SK-N-SH (cell line): ENCODE measurements around the gene ZNF487.

Experiments
- CTCF ChIP-seq: fragments of 200-600 bp; sonication (generic); IDR thresholded peaks from 2 replicates; pipeline ENCODE4 v1.6.1; 2017; ENCODE audit warnings: antibody characterized with exemption, mild to moderate bottlenecking, moderate library complexity
- EP300 ChIP-seq, 2 experiments: IDR thresholded peaks; 2 replicates each; pipeline versions ENCODE4 v1.4.0 to v1.6.1; 2012; ENCODE audit warnings: borderline replicate concordance in 1 of 2, low read depth in 1 of 2, low read length in 1 of 2
- NFIC ChIP-seq: IDR thresholded peaks from 2 replicates; pipeline ENCODE4 v1.4.0; 2012; ENCODE audit warnings: borderline replicate concordance
- NRF1 ChIP-seq: IDR thresholded peaks from 2 replicates; pipeline ENCODE4 v1.6.1; 2012; ENCODE audit warnings: low read depth, mild to moderate bottlenecking, low read length
- RAD21 ChIP-seq: IDR thresholded peaks from 2 replicates; pipeline ENCODE4 v1.6.1; 2012; ENCODE audit warnings: mild to moderate bottlenecking, low read length
- SIN3A ChIP-seq: IDR thresholded peaks from 2 replicates; pipeline ENCODE4 v1.6.1; 2012; ENCODE audit warnings: low read depth, mild to moderate bottlenecking, low read length, moderate library complexity, borderline replicate concordance
- YY1 ChIP-seq: IDR thresholded peaks from 2 replicates; pipeline ENCODE4 v1.4.0; 2012; ENCODE audit warnings: low read depth, mild to moderate bottlenecking
- TF ChIP-seq, protein P1 (sequence below): fragments of 150-350 bp; IDR thresholded peaks from 2 replicates; pipeline ENCODE4 v1.6.1; 2017; ENCODE audit warnings: antibody characterized with exemption, low read length, low read depth, borderline replicate concordance

DNA sequence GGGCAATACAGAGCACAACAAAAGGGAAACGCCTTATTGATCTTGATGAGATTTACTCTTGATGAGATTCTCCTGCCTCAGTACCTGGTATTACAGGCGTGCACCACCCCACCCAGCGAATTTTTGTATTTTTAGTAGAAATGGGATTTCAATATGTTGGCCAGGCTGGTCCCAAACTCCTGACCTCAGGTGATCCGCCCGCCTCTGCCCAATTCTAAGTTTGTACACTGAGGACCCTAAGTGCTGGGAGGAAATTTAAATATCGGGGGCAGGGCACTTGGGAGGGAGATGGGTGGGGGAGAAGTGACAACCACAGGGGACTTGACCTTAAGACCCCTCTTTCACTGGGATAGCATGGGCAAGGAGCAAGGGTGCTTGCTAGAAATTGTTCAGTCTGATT lies 42.0 kb upstream of the ZNF487 start:
- TF ChIP-seq CTCF (no peak), RAD21 (no peak), NRF1 (no peak), EP300 (IDR thresholded peaks at IDR 0.05; ENCODE audit: borderline replicate concordance in 1 of 2, low read depth in 1 of 2, low read length in 1 of 2) (no peak), YY1 (no peak), SIN3A (no peak), NFIC (no peak)
- TF ChIP-seq, protein P1, sequence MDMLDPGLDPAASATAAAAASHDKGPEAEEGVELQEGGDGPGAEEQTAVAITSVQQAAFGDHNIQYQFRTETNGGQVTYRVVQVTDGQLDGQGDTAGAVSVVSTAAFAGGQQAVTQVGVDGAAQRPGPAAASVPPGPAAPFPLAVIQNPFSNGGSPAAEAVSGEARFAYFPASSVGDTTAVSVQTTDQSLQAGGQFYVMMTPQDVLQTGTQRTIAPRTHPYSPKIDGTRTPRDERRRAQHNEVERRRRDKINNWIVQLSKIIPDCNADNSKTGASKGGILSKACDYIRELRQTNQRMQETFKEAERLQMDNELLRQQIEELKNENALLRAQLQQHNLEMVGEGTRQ, result no peak
